ENCODE data around the gene KCNJ15.

DNA sequence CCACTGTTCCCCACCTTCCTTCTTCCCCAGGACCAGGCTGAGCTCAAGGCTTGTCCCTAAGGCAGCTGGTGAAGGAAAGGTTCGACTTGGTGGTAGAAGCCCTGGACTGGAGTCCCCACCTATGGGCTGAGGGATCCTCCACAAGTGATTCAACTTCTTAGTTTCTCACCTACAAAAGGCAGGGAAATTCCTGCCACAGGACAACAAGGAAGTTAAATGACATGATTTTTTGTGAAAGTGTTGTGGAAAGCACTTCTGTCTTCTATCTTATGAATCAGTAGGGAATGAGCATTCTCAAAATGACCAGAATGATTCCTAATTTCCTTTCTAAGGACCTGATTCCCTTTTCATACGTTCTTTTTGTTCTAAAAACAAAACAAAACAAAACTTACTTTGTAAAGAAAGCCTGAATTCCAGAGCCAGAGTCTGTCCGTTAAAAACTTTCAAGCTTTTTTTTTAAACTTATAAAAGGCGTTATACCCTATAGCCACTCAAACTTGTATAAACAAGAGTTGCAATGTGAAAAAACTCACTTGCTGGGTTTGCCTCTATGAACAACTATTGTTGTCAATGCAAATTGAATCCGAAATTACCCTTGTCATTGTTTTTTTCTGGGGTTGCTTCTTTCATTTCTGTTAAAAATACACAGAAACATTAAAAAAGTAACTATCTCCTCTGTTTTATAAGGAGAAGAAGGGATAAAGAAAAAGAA is 12.2 kb downstream of the KCNJ15 start:
- TF ChIP-seq, protein P1, sequence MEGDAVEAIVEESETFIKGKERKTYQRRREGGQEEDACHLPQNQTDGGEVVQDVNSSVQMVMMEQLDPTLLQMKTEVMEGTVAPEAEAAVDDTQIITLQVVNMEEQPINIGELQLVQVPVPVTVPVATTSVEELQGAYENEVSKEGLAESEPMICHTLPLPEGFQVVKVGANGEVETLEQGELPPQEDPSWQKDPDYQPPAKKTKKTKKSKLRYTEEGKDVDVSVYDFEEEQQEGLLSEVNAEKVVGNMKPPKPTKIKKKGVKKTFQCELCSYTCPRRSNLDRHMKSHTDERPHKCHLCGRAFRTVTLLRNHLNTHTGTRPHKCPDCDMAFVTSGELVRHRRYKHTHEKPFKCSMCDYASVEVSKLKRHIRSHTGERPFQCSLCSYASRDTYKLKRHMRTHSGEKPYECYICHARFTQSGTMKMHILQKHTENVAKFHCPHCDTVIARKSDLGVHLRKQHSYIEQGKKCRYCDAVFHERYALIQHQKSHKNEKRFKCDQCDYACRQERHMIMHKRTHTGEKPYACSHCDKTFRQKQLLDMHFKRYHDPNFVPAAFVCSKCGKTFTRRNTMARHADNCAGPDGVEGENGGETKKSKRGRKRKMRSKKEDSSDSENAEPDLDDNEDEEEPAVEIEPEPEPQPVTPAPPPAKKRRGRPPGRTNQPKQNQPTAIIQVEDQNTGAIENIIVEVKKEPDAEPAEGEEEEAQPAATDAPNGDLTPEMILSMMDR (IDR thresholded peaks at IDR 0.05) = no peak
- no peak for TF ChIP-seq POLR2A (IDR thresholded peaks at IDR 0.05)

Measured in heart left ventricle (tissue), 13 donors.